RWPE1 (cell line): Measurements from ENCODE around the gene RBM47.

Experiments used
- CTCF ChIA-PET: fragments of 350-600 bp; sonication (Branson Sonifier 250); formaldehyde crosslinking; extraction: SDS; loops from one replicate; lab custom pipeline; 2021; lab: Yijun Ruan, JAX
- POLR2A ChIA-PET: fragments of 400-600 bp; formaldehyde crosslinking; extraction: SDS; loops from one replicate; lab custom pipeline; 2020; ENCODE audit warnings: antibody characterized with exemption; ENCODE audit not compliant: low non-redundant PET; lab: Yijun Ruan, JAX
- DNase-seq: peaks from one replicate; pipeline ENCODE4 v3.0.0; 2012; ENCODE audit warnings: low spot score
- H3K27ac ChIP-seq: fragments of 450-650 bp; 2 replicates; pipeline ENCODE4 v1.5.1; 2017
- TF ChIP-seq, protein P1 (sequence below): fragments of 450-650 bp; conservative IDR thresholded peaks from 2 replicates; pipeline ENCODE4 v1.5.1; 2017; ENCODE audit warnings: low read depth, mild to moderate bottlenecking

Gene RBM47

DNA sequence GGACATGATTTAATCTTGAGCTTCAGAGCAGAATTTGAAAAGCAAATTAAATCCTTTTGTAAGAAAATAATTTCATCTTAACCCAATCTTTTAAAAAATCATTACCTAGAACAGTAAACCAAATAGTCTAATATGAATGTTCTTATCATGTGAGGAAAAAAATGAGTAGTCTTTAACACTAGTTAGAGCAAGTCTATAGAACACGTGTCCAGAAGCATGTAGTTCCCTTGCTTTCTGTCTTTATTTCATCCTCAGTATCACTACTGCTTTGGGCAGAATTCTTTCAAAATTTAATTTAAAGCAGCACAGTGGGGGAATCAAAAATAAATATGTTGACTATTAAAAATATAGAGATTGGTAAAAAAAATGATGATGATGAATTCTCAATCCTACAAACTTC is 2.1 kb downstream of the RBM47 start:
- H3K27ac ChIP-seq, result no peak overlapping the region
- TF ChIP-seq, protein P1, sequence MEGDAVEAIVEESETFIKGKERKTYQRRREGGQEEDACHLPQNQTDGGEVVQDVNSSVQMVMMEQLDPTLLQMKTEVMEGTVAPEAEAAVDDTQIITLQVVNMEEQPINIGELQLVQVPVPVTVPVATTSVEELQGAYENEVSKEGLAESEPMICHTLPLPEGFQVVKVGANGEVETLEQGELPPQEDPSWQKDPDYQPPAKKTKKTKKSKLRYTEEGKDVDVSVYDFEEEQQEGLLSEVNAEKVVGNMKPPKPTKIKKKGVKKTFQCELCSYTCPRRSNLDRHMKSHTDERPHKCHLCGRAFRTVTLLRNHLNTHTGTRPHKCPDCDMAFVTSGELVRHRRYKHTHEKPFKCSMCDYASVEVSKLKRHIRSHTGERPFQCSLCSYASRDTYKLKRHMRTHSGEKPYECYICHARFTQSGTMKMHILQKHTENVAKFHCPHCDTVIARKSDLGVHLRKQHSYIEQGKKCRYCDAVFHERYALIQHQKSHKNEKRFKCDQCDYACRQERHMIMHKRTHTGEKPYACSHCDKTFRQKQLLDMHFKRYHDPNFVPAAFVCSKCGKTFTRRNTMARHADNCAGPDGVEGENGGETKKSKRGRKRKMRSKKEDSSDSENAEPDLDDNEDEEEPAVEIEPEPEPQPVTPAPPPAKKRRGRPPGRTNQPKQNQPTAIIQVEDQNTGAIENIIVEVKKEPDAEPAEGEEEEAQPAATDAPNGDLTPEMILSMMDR, result no peak
- no peak for DNase-seq
- ChIA-PET POLR2A (no interaction called here), CTCF (interaction anchor here (0.6 to 0.8 kb wide), 2 partner anchors 20 to 309 kb away, joined by 3 to 4 read pairs; no protein-coding TSS in a partner anchor)

GRCh38 chr4:40626183-40626990 is 3.3 kb downstream of the RBM47 start:
- ChIA-PET POLR2A (interaction anchor here (0.5 kb wide), 2 partner anchors 24 to 174 kb away, joined by 4 to 8 read pairs; no protein-coding TSS in a partner anchor), CTCF (interaction anchor here (0.6 to 0.7 kb wide), 2 partner anchors 283 to 302 kb away, joined by 3 read pairs; no protein-coding TSS in a partner anchor)
- TF ChIP-seq, protein P1, result no peak
- no peak for DNase-seq
- no peak overlapping the region for H3K27ac ChIP-seq

DNA sequence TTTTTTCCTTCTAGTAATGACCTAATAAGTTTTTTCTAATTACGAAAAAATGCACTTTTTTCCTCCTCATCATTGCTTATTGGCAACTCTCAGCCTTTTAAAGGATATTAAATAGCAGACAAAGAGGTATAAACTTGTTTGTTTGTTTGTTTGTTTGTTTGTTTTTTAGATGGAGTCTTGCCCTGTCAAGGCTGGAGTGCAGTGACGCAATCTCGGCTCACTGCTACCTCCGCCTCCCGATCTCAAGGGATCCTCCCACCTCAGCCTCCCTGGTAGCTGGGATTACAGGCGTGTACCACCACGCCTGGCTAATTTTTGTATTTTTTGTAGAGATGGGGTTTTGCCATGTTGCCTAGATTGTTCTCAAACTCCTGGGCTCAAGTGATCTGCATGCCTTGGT is 6.0 kb downstream of the RBM47 start:
- DNase-seq, result no peak
- TF ChIP-seq, protein P1, result no peak
- ChIA-PET POLR2A (no interaction called here), CTCF (no interaction called here)
- H3K27ac ChIP-seq, result no peak overlapping the region

GRCh38 chr4:40622913-40623312 is 6.8 kb downstream of the RBM47 start:
- no peak overlapping the region for H3K27ac ChIP-seq
- ChIA-PET POLR2A (no interaction called here), CTCF (interaction anchor here (0.6 kb wide), 1 partner anchor 427 kb away, joined by 4 read pairs; no protein-coding TSS in a partner anchor)
- TF ChIP-seq, protein P1, result no peak
- no peak for DNase-seq

DNA sequence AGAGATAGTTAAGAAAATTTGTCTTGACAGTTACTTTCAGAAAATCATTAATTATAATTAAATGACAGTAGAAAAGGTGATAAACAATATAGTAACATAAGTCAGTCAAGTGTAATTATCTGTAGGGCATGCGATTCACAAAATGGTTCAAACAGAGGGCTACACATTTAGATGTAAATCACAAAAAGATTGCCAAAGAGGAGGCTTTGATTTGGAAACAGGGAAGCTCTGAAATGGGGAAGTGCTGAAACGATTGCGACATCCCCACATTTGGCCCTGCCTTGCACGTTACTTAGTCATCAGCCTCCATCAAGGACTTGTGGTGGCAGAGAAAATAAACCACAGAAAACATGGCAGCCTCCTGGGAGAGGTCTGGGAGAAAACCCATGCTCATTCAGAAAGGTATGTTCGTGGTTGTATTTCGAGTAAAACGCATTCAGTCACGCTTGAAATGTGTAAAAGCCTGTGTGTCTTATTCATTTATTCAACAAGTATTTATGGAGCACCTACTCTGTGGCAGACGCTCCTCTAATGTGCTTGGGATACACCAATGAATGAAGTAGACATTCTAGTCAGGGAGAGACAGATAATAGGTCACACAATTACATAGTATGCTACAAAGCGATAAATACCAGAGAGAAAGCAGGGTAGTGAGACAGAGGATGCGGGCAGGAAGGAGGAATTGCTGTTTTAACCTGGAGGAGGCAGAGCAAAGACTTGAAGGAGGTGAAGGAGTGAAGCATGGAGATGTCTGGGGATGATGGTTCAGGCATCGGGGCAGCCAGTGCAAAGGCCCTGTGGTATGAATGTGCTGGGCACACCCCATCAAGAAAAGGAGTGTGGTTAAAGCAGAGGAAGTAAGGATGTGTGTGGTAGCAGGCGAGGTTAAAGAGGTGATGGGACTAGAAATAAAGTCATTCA is 7.8 kb downstream of the RBM47 start:
- POLR2A ChIA-PET, result no interaction called here
- TF ChIP-seq, protein P1, result no peak
- CTCF ChIA-PET, result interaction anchor here (0.6 kb wide), 2 partner anchors 357 to 426 kb away, joined by 3 to 4 read pairs; no protein-coding TSS in a partner anchor
- DNase-seq, result peak; percentile 75
- H3K27ac ChIP-seq, result peak overlapping the region; percentile 58

GRCh38 chr4:40621229-40621591 is 8.5 kb downstream of the RBM47 start:
- POLR2A ChIA-PET, result no interaction called here
- TF ChIP-seq, protein P1, result no peak
- DNase-seq, result no peak
- CTCF ChIA-PET, result interaction anchor here (0.6 kb wide), 1 partner anchor 357 kb away, joined by 3 read pairs; no protein-coding TSS in a partner anchor
- no peak overlapping the region for H3K27ac ChIP-seq
